Panc1 (cell line): ENCODE results near the gene CDK11B. TPM values are rescaled to one million over a fixed set of nuclear protein-coding genes. Genes with fewer than 3 reads are reported as not detected.

Source experiments
- ATAC-seq: fragments of 200-7000 bp; cut with Tn5 transposase; 2 replicates; pipeline ENCODE4 v1.9.1; 2020; ENCODE audit warnings: mild to moderate bottlenecking, moderate library complexity
- BruUV-seq: library from RNA; stranded (reverse); fragments of 400-500 nt; replicated peaks from 2 replicates; lab custom pipeline; 2021; lab: Mats Ljungman, UMichigan
- CTCF ChIA-PET: fragments of 300-600 bp; sonication (Branson Sonifier 250); formaldehyde crosslinking; loops from one replicate; lab custom pipeline; 2022; ENCODE audit warnings: antibody characterized with exemption; lab: Charles Lee
- POLR2A ChIA-PET: fragments of 300-600 bp; sonication (Branson Sonifier 250); formaldehyde crosslinking; loops from one replicate; lab custom pipeline; 2022; ENCODE audit warnings: antibody characterized with exemption; lab: Charles Lee
- DNase-seq: peaks from one replicate; pipeline ENCODE4 v3.0.0-alpha.2; 2010; ENCODE audit warnings: low read depth, low spot score
- H3K27ac ChIP-seq: 2 replicates; pipeline ENCODE4 v1.5.1; 2011; ENCODE audit warnings: mild to moderate bottlenecking, low read length, inconsistent platforms
- H3K27me3 ChIP-seq: fragments of 200-500 bp; sonication (Bioruptor generic); 2 replicates; pipeline ENCODE4 v1.6.0; 2014; ENCODE audit warnings: low read length, inconsistent platforms; ENCODE audit not compliant: control insufficient read depth, insufficient read depth
- H3K36me3 ChIP-seq: fragments of 200-500 bp; sonication (Bioruptor generic); 2 replicates; pipeline ENCODE4 v1.5.1; 2014; ENCODE audit warnings: inconsistent platforms, mild to moderate bottlenecking, low read length, moderate library complexity; ENCODE audit not compliant: control insufficient read depth, insufficient read depth
- H3K4me1 ChIP-seq: 2 replicates; pipeline ENCODE4 v1.5.1; 2011; ENCODE audit warnings: inconsistent platforms, mild to moderate bottlenecking, low read length, moderate library complexity; ENCODE audit not compliant: control insufficient read depth, insufficient read depth
- H3K4me3 ChIP-seq, 2 experiments: 2 replicates each; pipeline ENCODE4 v1.5.1; 2011 to 2012; ENCODE audit warnings: low read depth in 2 of 2, low read length in 2 of 2, mild to moderate bottlenecking in 2 of 2, inconsistent platforms in 1 of 2, moderate library complexity in 1 of 2
- H3K9me3 ChIP-seq: fragments of 200-500 bp; sonication (Bioruptor generic); 2 replicates; pipeline ENCODE4 v1.5.1; 2014; ENCODE audit warnings: low read depth, mild to moderate bottlenecking, inconsistent platforms, low read length, moderate library complexity; ENCODE audit not compliant: control insufficient read depth, insufficient read depth
- CTCF ChIP-seq: fragments of 450-650 bp; IDR thresholded peaks from 2 replicates; pipeline ENCODE4 v1.5.1; 2017; ENCODE audit warnings: mild to moderate bottlenecking
- POLR2AphosphoS5 ChIP-seq: IDR thresholded peaks from 2 replicates; pipeline ENCODE4 v1.6.1; 2012; ENCODE audit warnings: mild to moderate bottlenecking, low read depth, low read length, moderate library complexity
- REST ChIP-seq, 2 experiments: IDR thresholded peaks; 2 replicates each; pipeline ENCODE4 v1.6.1; 2011 to 2012; ENCODE audit warnings: low read depth in 2 of 2, control low read depth in 1 of 2, low read length in 1 of 2, mild to moderate bottlenecking in 1 of 2, moderate library complexity in 1 of 2; ENCODE audit not compliant: insufficient read depth in 1 of 2
- SIN3A ChIP-seq: IDR thresholded peaks from 2 replicates; pipeline ENCODE4 v1.6.1; 2012; ENCODE audit warnings: low read depth, mild to moderate bottlenecking, low read length, moderate library complexity, borderline replicate concordance; ENCODE audit not compliant: insufficient read depth
- TCF7L2 ChIP-seq: IDR thresholded peaks from 2 replicates; pipeline ENCODE4 v1.6.1; 2011; ENCODE audit warnings: mild to moderate bottlenecking, low read depth, low read length, inconsistent platforms
- in situ Hi-C: cut with HindIII; loops from 2 replicates; pipeline ENCODE4 v1.10.0; 2016; ENCODE audit warnings: low sequenced_read_pairs, low pct_unique_long_range_greater_than_20kb
- intact Hi-C: fragments of 100-400 bp; cut with micrococcal nuclease; formaldehyde crosslinking; loops from one replicate; pipeline ENCODE4 v1.10.0; 2022; ENCODE audit not compliant: unreplicated experiment
- total RNA-seq: library from RNA; stranded (reverse); gene quantifications from one replicate; pipeline ENCODE4 v1.2.1, GENCODE V29; 2021; ENCODE audit not compliant: unreplicated experiment

CDK11B gene
- total RNA-seq, 1 experiment from 2014 or later, result 36.5 TPM

- no peak for DNase-seq
- peaks cover 20% of the 10 kb centered on the region for H3K4me1 ChIP-seq
- no peak overlapping the region for H3K27ac ChIP-seq
- in situ Hi-C loops, result no loop called here
- BruUV-seq, result no TSS peak
- ChIA-PET CTCF (no interaction called here), POLR2A (no interaction called here)
- no peaks in the 10 kb centered on the region for H3K9me3 ChIP-seq
- no peaks in the 10 kb centered on the region for H3K36me3 ChIP-seq
- H3K4me3 ChIP-seq, result peak overlapping the region; percentile 73 to 87
- no peaks in the 10 kb centered on the region for H3K27me3 ChIP-seq
- TF ChIP-seq SIN3A (no peak), POLR2AphosphoS5 (no peak), REST (IDR thresholded peaks at IDR 0.05; ENCODE audit: insufficient read depth in 1 of 2, low read depth in 2 of 2, low read length in 1 of 2) (no peak), TCF7L2 (no peak), CTCF (no peak)
- intact Hi-C loops, result no loop called here
- ATAC-seq, result no peak
These were observed 42.0 kb downstream of the CDK11B start for GRCh38 chr1:1616838-1617237.

- in situ Hi-C loops, result no loop called here
- no peak for TF ChIP-seq SIN3A
- POLR2A ChIA-PET, result no interaction called here
- peak; percentile 42 for ATAC-seq
- Histone ChIP-seq H3K36me3 (no peaks in the 10 kb centered on the region), H3K9me3 (no peaks in the 10 kb centered on the region), H3K4me3 (peak overlapping the region; percentile 73 to 87), H3K4me1 (peaks cover 20% of the 10 kb centered on the region), H3K27ac (no peak overlapping the region), H3K27me3 (no peaks in the 10 kb centered on the region)
- CTCF ChIA-PET, result no interaction called here
- intact Hi-C loops, result no loop called here
- no TSS peak for BruUV-seq
- no peak for DNase-seq
These were observed 42.6 kb downstream of the CDK11B start for GRCh38 chr1:1616045-1616790.
